SU-DHL-6 (cell line): ENCODE data around the gene SDC1.

ENCODE experiments used
- H2AFZ ChIP-seq: fragments of 200-600 bp; sonication (generic); 2 replicates; pipeline ENCODE4 v1.6.1; 2014; ENCODE audit warnings: low read depth, mild to moderate bottlenecking, moderate library complexity, mixed read lengths, antibody characterized with exemption, low read length; ENCODE audit not compliant: severe bottlenecking
- H3F3A ChIP-seq: fragments of 200-600 bp; shearing (Covaris generic); 2 replicates; pipeline ENCODE4 v1.6.0; 2016; ENCODE audit warnings: antibody characterized with exemption, mild to moderate bottlenecking; ENCODE audit not compliant: insufficient read depth
- H3K27ac ChIP-seq: fragments of 200-600 bp; sonication (generic); 2 replicates; pipeline ENCODE4 v1.5.1; 2016; ENCODE audit warnings: low read depth, mild to moderate bottlenecking, low read length, moderate library complexity, mixed read lengths
- H3K27me3 ChIP-seq: fragments of 200-600 bp; sonication (generic), shearing (Covaris generic); 2 replicates; pipeline ENCODE4 v1.6.0; 2014; ENCODE audit warnings: mild to moderate bottlenecking, low read length
- H3K36me3 ChIP-seq: fragments of 200-600 bp; sonication (generic); 2 replicates; pipeline ENCODE4 v1.6.1; 2014; ENCODE audit warnings: mild to moderate bottlenecking, low read length, mixed read lengths
- H3K4me2 ChIP-seq: fragments of 300-600, 200-600 bp; shearing (Covaris generic), sonication (generic); 2 replicates; pipeline ENCODE4 v1.6.0; 2014; ENCODE audit warnings: low read length, low read depth, mild to moderate bottlenecking; ENCODE audit not compliant: poor library complexity, severe bottlenecking
- H3K4me3 ChIP-seq: fragments of 200-600 bp; sonication (generic); 2 replicates; pipeline ENCODE4 v1.5.1; 2014; ENCODE audit warnings: antibody characterized with exemption, low read length, mild to moderate bottlenecking, mixed read lengths; ENCODE audit not compliant: insufficient read depth, poor library complexity, severe bottlenecking
- H3K79me2 ChIP-seq: fragments of 200-600 bp; sonication (generic); 2 replicates; pipeline ENCODE4 v1.6.1; 2014; ENCODE audit warnings: mild to moderate bottlenecking, low read length, moderate library complexity; ENCODE audit not compliant: insufficient read depth
- H3K9ac ChIP-seq: fragments of 200-600 bp; sonication (generic); 2 replicates; pipeline ENCODE4 v1.7.0; 2014; ENCODE audit warnings: mild to moderate bottlenecking, low read length
- H3K9me2 ChIP-seq: fragments of 200-600 bp; sonication (generic); replicated peaks from 2 replicates; pipeline ENCODE4 v1.6.1; 2014; ENCODE audit warnings: low read length; ENCODE audit not compliant: insufficient read depth
- H3K9me3 ChIP-seq: fragments of 200-600 bp; sonication (generic); 2 replicates; pipeline ENCODE4 v1.6.1; 2014; ENCODE audit warnings: low read length, mixed read lengths; ENCODE audit not compliant: insufficient read depth
- H4K20me1 ChIP-seq: fragments of 200-600 bp; sonication (generic); 2 replicates; pipeline ENCODE4 v1.6.1; 2014; ENCODE audit warnings: low read depth, mild to moderate bottlenecking, antibody characterized with exemption, low read length, moderate library complexity, mixed read lengths
- CTCF ChIP-seq: fragments of 200-600 bp; sonication (generic); IDR thresholded peaks from one replicate; pipeline ENCODE4 v1.5.1; 2017; ENCODE audit warnings: antibody characterized with exemption, mild to moderate bottlenecking, low read length, moderate library complexity; ENCODE audit not compliant: insufficient read depth, poor library complexity, severe bottlenecking
- EZH2phosphoT487 ChIP-seq: fragments of 200-600 bp; sonication (generic), shearing (Covaris generic); conservative IDR thresholded peaks from 2 replicates; pipeline ENCODE4 v1.6.1; 2018; ENCODE audit warnings: mild to moderate bottlenecking, antibody characterized with exemption, low read length, moderate library complexity, mixed read lengths

Gene SDC1

GRCh38 chr2:20220806-20221554, 4.0 kb downstream of the SDC1 start:
- Histone ChIP-seq H3K9ac (no peak overlapping the region), H3K9me2 (no peaks in the 10 kb centered on the region), H3K9me3 (no peaks in the 10 kb centered on the region), H3F3A (no peaks in the 10 kb centered on the region), H3K4me2 (no peak overlapping the region), H4K20me1 (no peaks in the 10 kb centered on the region), H2AFZ (no peak overlapping the region), H3K4me3 (no peak overlapping the region), H3K27ac (no peak overlapping the region), H3K36me3 (no peaks in the 10 kb centered on the region), H3K79me2 (no peaks in the 10 kb centered on the region), H3K27me3 (no peaks in the 10 kb centered on the region)
- TF ChIP-seq CTCF, result no peak
- no peak for TF ChIP-seq EZH2phosphoT487

GRCh38 chr2:20219763-20220380, 5.1 kb downstream of the SDC1 start:
- H3K79me2 ChIP-seq, result no peaks in the 10 kb centered on the region

GRCh38 chr2:20218331-20219320, 6.3 kb downstream of the SDC1 start:
- no peaks in the 10 kb centered on the region for H3K27me3 ChIP-seq
- H3K4me2 ChIP-seq, result no peak overlapping the region
- H3K9me3 ChIP-seq, result no peaks in the 10 kb centered on the region
- H3K9me2 ChIP-seq, result no peaks in the 10 kb centered on the region
- no peak overlapping the region for H3K4me3 ChIP-seq
- H4K20me1 ChIP-seq, result no peaks in the 10 kb centered on the region
- no peaks in the 10 kb centered on the region for H3F3A ChIP-seq
- H3K79me2 ChIP-seq, result no peaks in the 10 kb centered on the region
- TF ChIP-seq EZH2phosphoT487, result no peak
- no peak for TF ChIP-seq CTCF
- H2AFZ ChIP-seq, result no peak overlapping the region
- no peak overlapping the region for H3K9ac ChIP-seq
- no peaks in the 10 kb centered on the region for H3K36me3 ChIP-seq
- H3K27ac ChIP-seq, result no peak overlapping the region

More at GRCh38 chr2:20219763-20220380, 5.1 kb downstream of the SDC1 start:
- H4K20me1 ChIP-seq, result no peaks in the 10 kb centered on the region
- no peaks in the 10 kb centered on the region for H3F3A ChIP-seq
- H3K4me3 ChIP-seq, result no peak overlapping the region
- no peak overlapping the region for H3K4me2 ChIP-seq
- H2AFZ ChIP-seq, result no peak overlapping the region
- H3K9me3 ChIP-seq, result no peaks in the 10 kb centered on the region
- H3K27me3 ChIP-seq, result no peaks in the 10 kb centered on the region
- no peak overlapping the region for H3K9ac ChIP-seq
- TF ChIP-seq EZH2phosphoT487, result no peak
- TF ChIP-seq CTCF, result no peak
- no peaks in the 10 kb centered on the region for H3K36me3 ChIP-seq
- H3K27ac ChIP-seq, result no peak overlapping the region
- no peaks in the 10 kb centered on the region for H3K9me2 ChIP-seq
